T-helper 2 cell treated with Interferon-gamma antibody and Interleukin-4, amounts not matched to agents 100 ng/mL and 5 ng/mL, for 36 hours (primary cell): ENCODE measurements around the gene DROSHA. TPM values are rescaled to one million over a fixed set of nuclear protein-coding genes. Genes with fewer than 3 reads are reported as not detected.

Experiments used
- total RNA-seq: library from RNA; stranded (reverse); gene quantifications from 2 replicates; pipeline ENCODE4 v1.2.3, GENCODE V29; 2022

The DROSHA gene
- total RNA-seq, 1 donor from 2014 or later, result 66.6 TPM

Other genes with a start within 250 kb of the DROSHA start
- gene C5orf22, start 208 bp upstream of the DROSHA start, total RNA-seq, result 26.8 and 30.4 TPM in 2 replicates
- not detected in 2 replicates for gene PDZD2, start 107.0 kb upstream of the DROSHA start, total RNA-seq